IPS DF 19.7 (cell line): ENCODE measurements around the gene CABYR.
A peak's percentile ranks its signal among the peaks of the same experiment; 100 is the strongest.
"Not testable (repeated sequence)": the region's sequence is repeated elsewhere in the genome, so short reads cannot be mapped to it uniquely, and the experiment has no call there.

ENCODE experiments used
- DNase-seq: peaks from one replicate; pipeline ENCODE4 v3.0.0-alpha.2; 2013; ENCODE audit warnings: low read depth, low spot score

Gene CABYR

DNA sequence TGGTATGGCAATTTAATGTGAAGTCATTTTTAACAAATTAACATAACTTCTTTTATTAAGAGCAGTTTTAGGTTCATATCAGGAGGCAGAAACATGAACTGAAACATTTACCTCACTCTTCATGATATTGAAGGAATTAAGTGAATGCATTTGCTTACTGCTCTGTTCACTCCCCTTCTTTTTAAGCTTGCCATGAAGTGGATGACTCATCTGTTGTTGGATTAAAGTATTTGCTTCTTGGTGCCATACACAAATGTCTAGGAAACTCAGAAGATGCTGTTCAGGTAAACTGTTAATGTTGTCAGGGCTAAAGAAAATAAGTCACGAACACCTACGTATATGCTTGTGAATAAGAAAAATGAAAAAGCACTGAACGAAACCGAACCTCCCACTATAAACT, 10.2 kb upstream of the CABYR start:
- no peak for DNase-seq

DNA sequence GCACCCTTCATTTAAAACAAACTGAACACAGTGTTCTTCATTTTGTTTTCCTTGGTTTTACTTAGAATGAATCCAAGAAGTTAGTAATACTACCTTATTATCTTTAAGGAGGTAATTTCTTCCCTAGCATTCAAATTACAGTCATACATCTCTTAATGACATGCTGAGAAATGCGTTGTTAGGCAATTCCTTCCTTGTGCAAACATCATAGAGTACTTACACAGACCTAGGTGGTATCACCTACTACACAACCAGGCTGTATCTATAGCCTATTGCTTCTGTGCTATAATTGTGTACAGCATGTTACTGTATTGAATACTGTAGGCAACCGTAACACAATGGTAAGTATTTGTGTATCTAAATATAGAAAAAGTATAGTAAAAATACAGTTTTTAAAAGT, 8.4 kb upstream of the CABYR start:
- DNase-seq = no peak

DNA sequence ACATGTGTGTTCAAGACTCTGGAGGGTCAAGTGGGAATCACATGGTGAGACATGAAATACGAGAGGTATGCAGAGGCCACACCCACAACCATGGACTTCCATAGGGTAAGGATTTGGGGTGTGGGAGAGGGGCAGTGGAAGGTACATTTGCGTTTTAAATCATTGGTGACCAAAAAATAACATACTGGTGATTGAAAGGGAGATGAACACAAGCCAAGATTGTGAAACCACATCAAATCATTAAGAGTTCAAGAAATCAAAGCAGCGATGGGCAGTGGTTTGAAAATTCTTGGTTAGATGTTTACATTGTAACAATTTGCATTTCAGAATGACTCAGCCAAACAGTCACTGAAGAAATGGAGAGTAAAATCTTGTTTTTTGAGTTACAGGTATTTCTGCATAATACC, 1.9 kb upstream of the CABYR start:
- no peak for DNase-seq

DNA sequence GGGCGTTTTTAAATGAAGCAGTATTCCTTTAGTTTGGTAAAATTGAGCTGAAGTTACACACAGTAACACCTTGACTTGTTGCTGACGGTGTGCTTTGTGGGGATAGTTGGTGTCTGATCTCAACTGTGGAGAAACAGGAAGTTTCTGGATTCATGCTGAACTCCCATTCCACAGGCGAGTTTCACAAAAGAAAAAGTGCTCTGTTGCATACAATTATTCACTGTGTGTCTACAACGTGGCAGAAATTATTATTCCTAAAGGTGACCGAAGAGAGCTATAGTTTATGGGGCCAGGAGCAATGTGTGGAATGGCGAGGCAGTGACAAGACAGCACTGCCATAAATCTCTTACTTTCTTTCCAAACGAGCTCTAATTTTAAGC, 463 bp upstream of the CABYR start:
- no peak for DNase-seq

DNA sequence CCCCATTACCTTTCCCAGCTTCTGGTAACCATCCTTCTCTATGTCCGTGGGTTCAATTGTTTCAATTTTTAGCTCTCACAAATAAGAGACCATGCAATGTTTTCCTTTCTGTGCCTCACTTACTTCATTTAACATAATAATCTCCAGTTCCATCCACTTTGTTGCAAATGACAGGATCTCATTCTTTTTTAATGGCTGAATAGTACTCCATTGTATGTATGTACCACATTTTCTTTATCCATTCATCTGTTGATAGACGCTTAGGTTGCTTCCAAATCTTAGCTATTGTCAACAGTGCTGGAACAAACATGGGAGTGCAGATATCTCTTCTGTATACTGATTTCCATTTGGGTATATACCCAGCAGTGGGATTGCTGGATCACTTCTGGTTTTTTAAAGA, 1.8 kb downstream of the CABYR start:
- no peak for DNase-seq

DNA sequence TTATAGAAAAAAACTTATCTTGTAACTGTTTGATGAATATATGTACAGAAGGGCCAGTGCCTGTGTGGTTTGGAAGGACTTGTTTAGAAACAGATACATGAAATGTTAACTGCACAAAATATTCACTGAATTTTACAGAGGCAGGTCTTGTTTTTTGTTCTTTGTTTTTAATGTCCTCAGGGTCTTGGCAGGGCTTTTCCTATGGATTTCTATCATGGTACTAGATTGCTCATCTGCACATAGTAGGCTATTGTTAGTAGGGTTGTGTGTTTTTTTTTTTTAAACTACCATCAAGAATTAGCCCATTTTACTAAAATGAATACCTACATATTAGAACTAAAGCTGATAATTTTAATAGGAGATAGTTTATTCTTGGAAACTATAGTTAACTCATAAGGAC, 3.5 kb downstream of the CABYR start:
- no peak for DNase-seq

DNA sequence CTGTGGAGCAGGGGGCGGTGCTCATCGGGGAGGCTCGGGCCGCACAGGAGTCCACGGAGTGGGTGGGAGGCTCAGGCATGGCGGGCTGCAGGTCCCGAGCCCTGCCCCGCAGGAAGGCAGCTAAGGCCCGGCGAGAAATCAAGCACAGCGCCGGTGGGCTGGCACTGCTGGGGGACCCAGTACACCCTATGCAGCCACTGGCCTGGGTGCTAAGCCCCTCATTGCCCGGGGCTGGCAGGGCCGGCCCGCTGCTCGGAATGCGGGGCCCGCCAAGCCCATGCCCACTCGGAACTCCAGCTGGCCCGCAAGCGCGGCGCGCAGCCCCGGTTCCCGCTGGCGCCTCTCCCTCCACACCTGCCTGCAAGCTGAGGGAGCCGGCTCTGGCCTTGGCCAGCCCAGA, 10.7 kb downstream of the CABYR start:
- not testable (repeated sequence) for DNase-seq

DNA sequence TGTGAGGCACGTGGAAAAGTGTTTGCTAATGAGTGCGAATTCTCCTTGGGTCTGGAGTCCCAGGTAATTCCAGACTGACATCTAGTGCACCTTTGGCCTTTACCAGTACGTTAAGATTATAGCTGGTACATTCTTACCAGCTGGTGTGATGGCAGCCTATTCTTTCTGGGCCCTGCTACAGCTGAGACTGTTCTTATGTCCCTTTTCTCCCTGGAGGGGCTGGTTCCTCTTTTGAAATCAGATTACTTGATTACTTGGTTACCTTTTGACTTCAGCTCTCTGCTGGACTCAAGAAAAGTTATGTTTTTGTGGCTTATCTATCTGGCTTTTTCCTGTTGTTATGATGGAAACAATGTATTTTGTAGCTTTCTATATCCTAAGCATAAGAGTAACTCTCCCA, 14.5 kb downstream of the CABYR start:
- no peak for DNase-seq

DNA sequence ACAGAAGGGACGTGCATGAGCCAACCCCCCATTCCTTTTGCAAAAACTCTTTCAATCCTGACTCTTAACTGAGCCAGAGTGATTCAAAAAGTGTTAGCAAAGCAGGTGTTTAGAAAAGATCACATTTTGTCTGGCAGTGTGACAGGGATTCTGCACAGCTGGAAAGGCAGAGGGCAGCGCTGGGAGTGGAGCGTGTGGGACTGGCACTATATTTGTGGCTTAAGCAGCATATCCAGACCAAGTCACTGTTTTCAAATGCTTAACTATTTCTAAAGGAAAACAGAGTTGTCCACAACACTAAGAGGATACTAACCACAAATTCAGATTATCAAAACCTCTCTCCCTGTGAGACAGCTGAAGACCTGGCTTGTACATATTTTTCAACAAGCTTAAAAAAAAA, 19.0 kb downstream of the CABYR start:
- no peak for DNase-seq

DNA sequence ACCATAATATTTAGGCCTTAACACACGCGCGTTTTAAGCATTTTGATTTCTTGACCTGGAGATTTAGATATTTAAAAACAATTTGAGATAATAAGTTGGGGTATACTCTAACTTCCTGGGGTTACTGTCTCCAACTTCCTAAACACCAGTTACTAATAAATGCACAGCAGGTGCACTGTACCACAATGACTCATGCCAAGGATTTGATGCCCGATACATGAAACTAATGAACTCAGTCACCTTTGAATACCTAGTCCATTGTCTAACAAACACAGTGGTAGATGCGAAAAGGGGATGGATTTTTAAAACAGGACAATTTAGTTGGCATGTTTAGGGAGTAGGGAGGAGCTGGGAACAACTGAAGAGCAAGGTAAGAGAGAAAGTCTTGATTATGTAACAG, 21.2 kb downstream of the CABYR start:
- DNase-seq = no peak

DNA sequence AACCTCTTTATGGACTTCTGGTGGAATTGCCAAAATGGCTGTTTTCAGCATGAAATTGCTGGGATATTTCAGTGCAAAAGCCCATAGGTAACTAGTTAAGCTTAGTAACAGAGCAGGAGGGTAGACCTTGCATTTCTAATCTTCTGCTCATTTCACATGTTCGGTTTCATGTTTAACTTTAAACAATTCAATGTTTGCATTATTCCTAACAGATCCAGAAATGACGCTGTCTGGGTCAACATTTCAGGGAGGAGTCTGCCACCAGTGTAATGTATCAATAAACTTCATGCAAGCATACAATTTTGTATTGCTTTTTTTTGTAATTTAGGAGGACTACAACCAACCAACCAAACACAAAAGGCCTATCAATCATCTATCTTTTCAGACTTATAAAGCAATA, 22.4 kb downstream of the CABYR start:
- DNase-seq = no peak

DNA sequence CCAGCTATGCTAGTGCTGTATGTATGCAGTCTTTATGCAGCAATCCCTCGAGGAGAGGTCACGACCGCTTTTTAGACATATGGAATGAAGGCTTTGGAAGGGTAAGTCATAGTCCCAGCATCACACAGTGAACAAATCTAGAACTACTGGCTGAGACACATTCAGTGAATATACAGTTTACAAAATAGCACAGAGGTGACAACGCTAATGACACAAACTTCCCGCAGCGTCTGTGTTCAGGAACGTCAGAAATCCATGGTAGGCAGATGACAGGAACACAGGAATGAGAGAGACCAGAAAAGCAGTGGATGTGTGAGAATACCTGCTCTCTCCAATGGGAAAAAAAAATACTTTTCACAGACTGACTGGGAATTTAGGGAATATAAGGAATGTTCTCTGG, 29.6 kb downstream of the CABYR start:
- no peak for DNase-seq

DNA sequence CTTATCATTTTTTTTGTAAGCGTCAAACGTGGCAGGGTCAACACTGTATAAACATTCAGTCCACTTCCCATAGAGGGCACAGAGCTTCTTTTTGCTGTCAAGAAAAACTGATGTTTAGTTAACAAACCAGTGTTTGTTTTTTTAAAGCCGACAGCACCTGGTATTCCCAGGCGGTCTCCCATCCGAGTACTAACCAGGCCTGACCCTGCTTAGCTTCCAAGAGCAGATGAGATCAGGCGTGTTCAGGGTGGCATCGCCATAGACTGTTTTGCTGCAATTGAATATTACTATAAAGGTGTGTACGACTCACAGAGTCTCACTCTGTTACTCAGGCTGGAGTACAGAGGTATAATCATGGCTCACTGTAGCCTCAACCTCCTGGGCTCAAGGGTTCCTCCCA, 31.5 kb downstream of the CABYR start:
- DNase-seq = no peak

DNA sequence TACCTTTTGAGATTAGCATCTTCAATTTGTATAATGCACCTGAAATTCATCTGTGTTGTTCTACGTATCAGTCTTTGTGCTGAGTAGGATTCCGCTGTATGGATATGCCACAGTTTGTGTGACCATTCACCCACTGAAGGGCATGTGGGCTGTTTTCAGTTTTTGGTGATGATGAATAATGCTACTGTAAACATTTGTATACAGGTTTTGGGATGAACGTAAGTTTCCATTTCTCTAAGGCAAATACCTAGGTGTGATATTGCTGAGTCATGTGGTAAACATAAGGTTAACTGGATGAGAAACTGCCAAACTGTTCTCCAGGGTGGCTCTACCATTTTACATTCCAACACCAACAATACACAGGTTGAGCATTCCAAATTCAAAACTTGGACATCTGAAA, 35.1 kb downstream of the CABYR start:
- DNase-seq = no peak

DNA sequence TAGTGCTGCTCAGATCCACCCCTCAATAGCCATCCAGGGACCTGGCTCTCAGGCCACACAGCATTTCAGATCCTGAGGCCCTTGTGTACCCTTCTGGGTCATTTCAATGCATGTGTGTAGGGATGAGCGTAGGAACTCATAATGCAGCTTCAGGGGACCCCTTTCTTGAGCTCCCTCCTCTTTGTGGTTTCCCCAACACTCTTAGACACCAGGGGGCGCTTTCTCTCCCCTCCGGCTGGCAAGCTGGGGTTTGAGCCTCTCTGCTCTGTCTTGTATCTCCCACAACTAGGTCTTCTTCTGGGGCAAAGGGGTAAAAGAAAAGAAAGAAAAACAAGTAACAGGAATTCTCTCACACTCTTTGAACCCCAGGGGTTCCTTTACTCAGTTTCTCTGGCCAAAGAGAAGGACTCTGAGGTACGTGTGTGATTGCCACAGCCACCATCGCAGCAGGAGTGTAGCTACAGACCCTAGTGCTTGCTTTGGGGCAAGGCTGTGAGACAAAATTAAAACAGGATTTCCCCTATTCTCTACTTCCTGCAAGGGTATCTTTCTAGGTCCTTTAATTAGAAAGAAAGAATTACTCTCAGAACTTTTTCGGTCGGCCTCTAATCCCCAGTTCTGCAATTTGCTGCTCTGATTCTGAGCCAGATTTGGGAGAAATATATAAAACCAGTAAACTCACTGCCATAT, 38.0 kb downstream of the CABYR start:
- DNase-seq = peak; percentile 48

DNA sequence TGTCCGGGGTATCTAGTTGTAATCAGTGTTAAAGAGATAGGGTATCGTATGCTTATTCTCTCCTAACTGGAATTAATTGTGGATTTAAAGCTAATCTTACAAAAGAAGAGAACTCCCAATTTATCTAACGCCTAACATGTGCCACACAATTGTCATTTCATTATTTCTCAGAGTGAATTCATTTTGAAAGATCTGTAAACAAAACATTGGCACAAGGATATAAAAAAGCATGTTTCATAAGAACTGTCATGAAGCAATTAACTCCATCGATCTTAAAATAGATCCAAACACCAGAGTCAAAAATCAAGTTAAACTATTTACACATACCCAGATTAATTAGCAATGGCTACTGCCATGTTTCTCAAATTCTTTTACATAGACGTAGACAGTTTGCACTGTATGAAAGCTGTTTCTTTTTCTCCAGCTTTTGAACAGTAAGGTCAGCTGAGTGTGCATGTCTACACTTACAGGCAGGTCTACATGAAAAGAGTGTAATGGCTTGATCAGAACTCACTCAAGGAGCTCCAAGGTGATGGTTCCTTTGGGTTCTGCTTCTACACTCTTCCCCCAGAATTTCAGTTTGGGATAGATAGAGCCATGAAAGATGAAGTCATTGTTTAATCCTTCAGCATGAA, 38.8 kb downstream of the CABYR start:
- no peak for DNase-seq

DNA sequence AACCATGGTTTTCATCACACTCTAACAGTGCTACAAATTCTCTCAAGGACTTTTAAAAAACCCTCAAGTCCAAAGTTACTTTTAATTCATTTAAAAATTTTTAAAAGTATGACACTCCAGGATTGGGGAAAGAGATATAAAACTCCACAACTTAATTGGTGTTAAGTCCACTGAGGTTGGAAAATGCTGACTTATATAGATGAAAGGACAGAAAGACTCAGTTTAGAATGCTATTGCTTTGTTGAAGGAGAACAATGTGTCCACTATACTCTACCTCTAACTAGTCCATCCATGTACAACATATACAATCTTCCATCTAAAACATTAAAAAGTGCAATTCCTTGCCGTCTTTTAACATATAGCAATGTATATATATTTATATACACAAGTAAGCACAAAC, 41.2 kb downstream of the CABYR start:
- no peak for DNase-seq

DNA sequence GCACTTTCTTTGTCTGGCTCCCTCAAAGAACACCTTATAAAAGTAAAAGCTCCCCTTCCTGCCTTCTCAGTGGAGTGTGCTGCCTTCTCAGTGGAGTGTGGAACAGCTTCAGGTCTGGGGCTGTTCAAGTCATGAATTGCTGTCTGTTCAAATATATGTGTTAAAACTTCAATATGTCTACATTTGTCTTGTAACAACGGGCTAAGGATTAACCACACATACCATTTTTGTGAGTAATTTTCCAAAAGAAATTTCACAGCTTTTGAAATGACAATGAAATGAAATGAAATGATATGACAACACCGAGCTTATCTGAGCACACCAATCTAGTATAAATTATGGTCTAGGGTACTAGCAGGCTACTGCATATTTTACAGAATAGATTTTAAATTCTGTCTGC, 42.9 kb downstream of the CABYR start:
- no peak for DNase-seq

DNA sequence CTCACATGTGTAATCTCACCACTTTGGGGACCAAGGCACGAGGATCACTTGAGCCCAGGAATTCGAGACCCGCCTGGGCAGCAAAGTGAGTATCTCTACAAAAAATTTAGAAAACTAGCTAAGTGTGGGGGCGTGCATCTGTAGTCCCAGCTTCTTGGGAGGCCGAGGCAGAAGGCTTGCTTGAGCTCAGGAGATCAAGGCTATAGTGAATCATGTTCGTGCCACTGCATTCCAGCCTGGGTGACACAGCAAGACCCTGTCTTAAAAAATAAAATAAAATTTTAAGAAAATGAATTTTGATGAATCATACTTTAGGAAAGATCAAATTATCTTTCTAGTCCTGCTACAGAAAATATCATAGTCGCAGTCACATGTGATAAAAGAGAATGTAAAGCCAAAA, 46.9 kb downstream of the CABYR start:
- no peak for DNase-seq

DNA sequence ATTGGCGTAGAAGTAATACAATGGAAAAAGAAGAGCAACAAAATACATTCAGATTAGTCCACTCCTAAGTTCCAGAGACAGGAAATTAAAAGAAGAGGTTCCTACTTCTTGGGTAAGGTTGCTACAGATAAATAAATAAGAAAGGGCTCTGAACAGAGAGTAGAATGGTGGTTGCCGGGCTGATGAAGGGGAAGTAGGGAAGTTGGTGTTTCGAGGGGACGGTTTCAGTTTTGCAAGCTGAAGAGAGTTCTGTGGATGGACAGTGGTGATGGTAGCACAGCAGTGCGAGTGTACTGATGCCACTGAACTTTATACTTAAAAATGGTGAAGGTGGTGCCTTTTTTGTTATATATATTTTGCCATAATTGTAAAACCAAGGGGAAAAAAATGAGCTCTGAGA, 48.2 kb downstream of the CABYR start:
- no peak for DNase-seq

DNA sequence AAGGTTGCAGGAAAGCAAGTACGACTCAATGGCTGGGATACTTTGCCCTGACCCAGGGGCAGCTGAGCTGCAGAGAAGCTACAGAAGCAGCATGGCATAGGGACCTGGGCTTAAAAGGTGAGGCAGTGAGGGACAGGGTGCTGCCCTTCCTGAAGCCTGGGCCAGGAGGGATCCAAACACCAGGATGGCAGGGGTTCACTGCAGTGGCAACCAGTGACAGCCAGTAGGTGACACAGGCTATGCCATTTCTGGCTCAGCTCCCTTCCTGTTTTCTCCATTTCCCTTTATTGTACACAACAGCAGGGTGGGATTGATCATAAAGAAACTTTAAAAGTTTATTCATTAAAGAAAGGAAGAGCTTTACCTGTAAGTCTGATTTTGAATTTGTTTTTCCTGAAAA, 48.8 kb downstream of the CABYR start:
- no peak for DNase-seq

DNA sequence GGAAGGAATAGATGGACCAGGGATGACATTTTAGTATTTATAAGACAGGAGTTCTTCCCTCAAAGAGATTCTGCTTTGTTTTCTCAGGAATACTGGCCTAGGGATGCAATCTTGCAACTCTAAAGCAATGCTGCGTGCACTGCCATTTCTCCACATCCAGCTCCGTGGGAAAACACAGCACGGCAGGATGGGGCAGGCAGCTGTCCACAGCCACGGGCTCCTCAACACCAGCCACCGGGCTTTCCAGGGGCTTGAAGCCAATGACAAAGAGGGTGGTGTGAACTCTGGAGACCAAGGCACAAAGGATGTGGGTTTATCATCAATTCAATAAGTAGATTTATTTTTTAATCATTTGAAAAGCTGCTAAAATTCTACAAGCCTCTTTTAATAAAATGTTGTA, 49.3 kb downstream of the CABYR start:
- DNase-seq = no peak

DNA sequence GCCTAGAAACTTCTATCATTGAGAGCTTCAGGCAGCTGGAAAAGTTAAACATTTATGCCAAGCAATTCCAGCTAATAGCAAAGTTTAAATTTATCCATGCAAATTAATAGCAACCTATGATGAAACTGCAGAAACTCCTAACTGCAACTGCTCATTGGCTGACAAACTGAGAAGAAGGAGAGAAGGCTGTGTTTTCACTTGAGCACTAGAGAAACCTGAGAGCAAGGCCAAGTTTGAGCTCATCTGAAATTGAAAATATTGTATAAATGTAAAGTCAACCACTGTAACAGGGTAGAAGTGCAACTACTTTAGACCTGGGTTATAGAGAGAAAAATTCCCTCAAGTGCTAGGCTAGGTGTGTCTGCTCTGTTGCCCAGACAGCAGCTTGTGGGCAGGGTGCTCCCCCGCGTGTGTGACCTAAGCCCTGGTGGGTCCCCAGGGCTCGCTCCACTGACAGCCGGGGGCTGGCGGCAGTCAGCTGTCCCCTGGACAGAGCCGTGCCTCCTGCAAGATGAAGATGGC, 50.2 kb downstream of the CABYR start:
- DNase-seq = no peak
